IPS-18c (cell line): Measurements from ENCODE around the gene ZBTB47.

Experiments
- H3K4me3 ChIP-seq: 2 replicates; pipeline ENCODE4 v1.7.0; 2013; ENCODE audit warnings: low read depth, mild to moderate bottlenecking, low read length, moderate library complexity; ENCODE audit not compliant: insufficient read depth
- H3K9me3 ChIP-seq: one replicate; pipeline ENCODE4 v1.6.1; 2013; ENCODE audit warnings: mild to moderate bottlenecking, low read length, moderate library complexity; ENCODE audit not compliant: control insufficient read depth, insufficient read depth

ZBTB47 gene

GRCh38 chr3:42711491-42712343 is 58.2 kb downstream of the ZBTB47 start:
- Histone ChIP-seq H3K4me3 (no peak overlapping the region), H3K9me3 (no peaks in the 10 kb centered on the region)

- Histone ChIP-seq H3K4me3 (no peak overlapping the region), H3K9me3 (no peaks in the 10 kb centered on the region)
Measured at GRCh38 chr3:42712344-42712648, 58.8 kb downstream of the ZBTB47 start.

- H3K4me3 ChIP-seq, result no peak overlapping the region
- H3K9me3 ChIP-seq, result no peaks in the 10 kb centered on the region
Measured at GRCh38 chr3:42712688-42713372, 59.3 kb downstream of the ZBTB47 start.

GRCh38 chr3:42713747-42714146 is 60.2 kb downstream of the ZBTB47 start:
- Histone ChIP-seq H3K9me3 (no peaks in the 10 kb centered on the region), H3K4me3 (no peak overlapping the region)

- H3K4me3 ChIP-seq, result no peak overlapping the region
- H3K9me3 ChIP-seq, result no peaks in the 10 kb centered on the region
Measured at GRCh38 chr3:42714171-42714852, 60.8 kb downstream of the ZBTB47 start.
